ENCODE data around the gene ANKRD40. TPM values are rescaled to one million over a fixed set of nuclear protein-coding genes. Genes with fewer than 3 reads are reported as not detected.

The ANKRD40 gene
- total and polyA plus RNA-seq, 3 donors from 2014 or later = 24.3 to 31.7 (median 24.7) TPM

GRCh38 chr17:50656509-50656908 is 51.2 kb downstream of the ANKRD40 start:
- no peak overlapping the region for H3K4me3 ChIP-seq
- no peaks in the 10 kb centered on the region for H3K36me3 ChIP-seq (ENCODE audit: low read depth, missing control alignments)
- peaks cover 11% of the 10 kb centered on the region for H3K4me1 ChIP-seq
- H3K9me3 ChIP-seq = no peaks in the 10 kb centered on the region
- no peaks in the 10 kb centered on the region for H3K27me3 ChIP-seq
- DNase-seq = no peak
- TF ChIP-seq POLR2A (IDR thresholded peaks at IDR 0.05) = no peak
- TF ChIP-seq CTCF (IDR thresholded peaks at IDR 0.05) = no peak
- intact Hi-C loops (cut with DNase I; ENCODE audit: low total_unique reads) = no loop called here
- H3K27ac ChIP-seq = no peak overlapping the region
- whole genome bisulfite sequencing, 2 donors = 86 to 94% methylated on average over 5 of the region's 5 CpGs

DNA sequence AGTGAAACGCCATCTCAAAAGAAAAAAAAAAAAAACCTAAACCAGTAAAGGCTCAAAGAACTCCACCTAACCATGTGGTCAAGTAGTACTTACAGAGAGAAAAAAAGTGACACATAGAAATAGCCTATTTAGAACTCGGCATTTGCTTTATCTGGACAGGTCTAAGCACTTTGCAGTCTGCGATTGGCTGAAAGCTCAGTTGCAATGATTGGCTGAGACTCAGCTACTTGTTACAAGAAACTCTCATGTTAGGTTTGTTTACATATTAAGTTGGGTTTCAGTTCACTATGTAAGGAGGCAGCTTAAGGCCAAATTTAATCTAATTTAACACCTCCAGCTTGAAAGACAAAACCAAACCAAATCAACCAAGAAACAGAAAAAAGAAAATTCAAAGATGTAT is 54.0 kb downstream of the ANKRD40 start:
- TF ChIP-seq POLR2A (IDR thresholded peaks at IDR 0.05) (no peak), CTCF (IDR thresholded peaks at IDR 0.05) (no peak)
- Histone ChIP-seq H3K4me1 (peaks cover 6% of the 10 kb centered on the region), H3K9me3 (no peaks in the 10 kb centered on the region), H3K27me3 (no peaks in the 10 kb centered on the region), H3K36me3 (ENCODE audit: low read depth, missing control alignments) (no peaks in the 10 kb centered on the region), H3K27ac (no peak overlapping the region), H3K4me3 (no peak overlapping the region)
- 83% methylated on average over 3 of the region's 3 CpGs for WGBS, 2 donors
- DNase-seq = no peak
- intact Hi-C loops (cut with DNase I; ENCODE audit: low total_unique reads) = no loop called here

- 92 to 93% methylated on average over 2 of the region's 2 CpGs for WGBS, 2 donors
- H3K4me1 ChIP-seq = peaks cover 6% of the 10 kb centered on the region
These were observed 56.1 kb downstream of the ANKRD40 start for GRCh38 chr17:50651661-50652060.

DNA sequence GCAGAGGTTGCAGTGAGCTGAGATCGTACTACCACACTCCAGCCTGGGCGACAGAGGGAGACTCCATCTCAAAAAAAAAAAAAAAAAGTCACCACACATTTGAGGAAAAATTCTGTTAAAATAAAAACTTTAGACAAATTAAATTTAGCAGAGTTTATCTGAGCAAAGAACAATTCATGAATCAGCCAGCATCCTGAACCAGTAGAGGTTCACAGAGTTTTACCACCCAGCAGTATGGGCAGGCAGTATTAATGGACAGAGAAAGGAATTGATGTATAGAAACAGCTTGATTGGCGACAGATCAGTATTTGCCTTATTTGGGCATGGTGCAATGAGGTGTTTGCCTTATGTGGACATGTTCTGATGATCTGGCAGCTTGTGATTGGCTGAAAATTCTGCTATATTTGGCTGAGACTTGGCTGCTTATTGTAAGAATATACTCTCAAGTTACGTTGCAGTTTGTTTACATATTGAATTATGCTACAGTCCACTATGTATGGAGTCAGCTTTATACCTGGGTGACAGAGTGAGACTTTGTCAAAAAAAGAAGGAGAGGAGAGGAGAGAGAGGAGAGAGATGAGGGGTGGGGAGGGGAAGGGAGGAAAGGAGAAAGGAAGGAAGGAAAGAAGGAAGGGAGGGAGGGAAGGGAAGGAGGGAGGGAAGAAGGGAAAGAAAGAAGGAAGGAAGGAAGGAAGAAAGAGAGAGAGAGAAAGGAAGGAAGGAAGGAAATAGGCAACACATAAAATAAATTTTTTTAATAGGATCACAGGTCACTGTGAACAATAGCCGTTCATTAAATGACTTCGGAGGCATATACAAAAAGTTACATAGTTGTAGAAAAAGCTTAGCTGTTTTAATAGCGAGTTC is 58.4 kb downstream of the ANKRD40 start:
- Histone ChIP-seq H3K9me3 (no peaks in the 10 kb centered on the region), H3K4me3 (no peak overlapping the region), H3K27ac (peak overlapping the region in 1 of 2 donors; percentile 21), H3K4me1 (peaks cover 6% of the 10 kb centered on the region), H3K27me3 (no peaks in the 10 kb centered on the region), H3K36me3 (ENCODE audit: low read depth, missing control alignments) (no peaks in the 10 kb centered on the region)
- 64% methylated on average over 7 of the region's 7 CpGs for WGBS, 2 donors
- intact Hi-C loops (cut with DNase I; ENCODE audit: low total_unique reads) = no loop called here
- TF ChIP-seq POLR2A (IDR thresholded peaks at IDR 0.05) (no peak), CTCF (IDR thresholded peaks at IDR 0.05) (no peak)
- no peak for DNase-seq

More at GRCh38 chr17:50651661-50652060, 56.1 kb downstream of the ANKRD40 start:
- Histone ChIP-seq H3K36me3 (ENCODE audit: low read depth, missing control alignments) (no peaks in the 10 kb centered on the region), H3K27me3 (no peaks in the 10 kb centered on the region), H3K27ac (no peak overlapping the region), H3K4me3 (no peak overlapping the region), H3K9me3 (no peaks in the 10 kb centered on the region)
- TF ChIP-seq CTCF (IDR thresholded peaks at IDR 0.05) = no peak
- no peak for TF ChIP-seq POLR2A (IDR thresholded peaks at IDR 0.05)
- intact Hi-C loops (cut with DNase I; ENCODE audit: low total_unique reads) = no loop called here
- DNase-seq = no peak

DNA sequence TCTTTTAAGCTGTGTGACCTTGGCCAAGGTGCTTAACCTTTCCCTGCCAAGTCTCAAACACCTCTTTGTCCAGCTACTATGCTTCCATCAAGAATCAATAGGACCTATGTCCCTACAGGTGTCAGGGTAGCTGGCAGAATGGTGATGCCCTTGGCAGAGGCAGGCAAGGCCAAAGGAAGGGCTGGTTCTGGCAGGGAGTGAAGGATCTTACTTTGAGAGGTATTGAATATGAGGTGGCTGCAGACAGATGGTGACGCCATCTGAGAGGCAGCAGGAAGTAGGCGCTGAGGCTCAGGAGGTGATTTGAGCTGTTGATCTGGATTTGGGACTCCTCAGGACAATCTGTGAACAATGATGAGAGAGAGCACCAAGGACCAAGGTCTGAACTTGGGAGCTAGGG is 60.5 kb downstream of the ANKRD40 start:
- Histone ChIP-seq H3K4me1 (peaks cover 13% of the 10 kb centered on the region), H3K36me3 (ENCODE audit: low read depth, missing control alignments) (no peaks in the 10 kb centered on the region), H3K27me3 (no peaks in the 10 kb centered on the region), H3K27ac (no peak overlapping the region), H3K4me3 (no peak overlapping the region), H3K9me3 (no peaks in the 10 kb centered on the region)
- DNase-seq = no peak
- TF ChIP-seq POLR2A (IDR thresholded peaks at IDR 0.05) (no peak), CTCF (IDR thresholded peaks at IDR 0.05) (no peak)
- whole genome bisulfite sequencing, 2 donors = 70 to 93% methylated on average over 2 of the region's 2 CpGs
- intact Hi-C loops (cut with DNase I; ENCODE audit: low total_unique reads) = no loop called here
